Measurements from ENCODE around the gene DIAPH3.
A peak's percentile ranks its signal among the peaks of the same experiment; 100 is the strongest.

DIAPH3 gene

GRCh38 chr13:60114499-60115028, 49.2 kb downstream of the DIAPH3 start:
- no peak for TF ChIP-seq CTCF (IDR thresholded peaks at IDR 0.05)
- no peak for TF ChIP-seq ZFX (IDR thresholded peaks at IDR 0.05; ENCODE audit: borderline replicate concordance)
- H3K27ac ChIP-seq = no peak overlapping the region

- no peak overlapping the region for H3K27ac ChIP-seq
- TF ChIP-seq ZFX (IDR thresholded peaks at IDR 0.05; ENCODE audit: borderline replicate concordance) (no peak), CTCF (IDR thresholded peaks at IDR 0.05) (no peak)
These were observed 51.0 kb downstream of the DIAPH3 start for GRCh38 chr13:60112771-60113170.

GRCh38 chr13:60111691-60112090, 52.0 kb downstream of the DIAPH3 start:
- no peak overlapping the region for H3K27ac ChIP-seq
- no peak for TF ChIP-seq ZFX (IDR thresholded peaks at IDR 0.05; ENCODE audit: borderline replicate concordance)
- TF ChIP-seq CTCF (IDR thresholded peaks at IDR 0.05) = no peak

GRCh38 chr13:60109285-60109684, 54.4 kb downstream of the DIAPH3 start:
- no peak overlapping the region for H3K27ac ChIP-seq
- TF ChIP-seq ZFX (IDR thresholded peaks at IDR 0.05; ENCODE audit: borderline replicate concordance) = no peak

GRCh38 chr13:60108589-60108988, 55.1 kb downstream of the DIAPH3 start:
- no peak for TF ChIP-seq CTCF (IDR thresholded peaks at IDR 0.05)
- TF ChIP-seq ZFX (IDR thresholded peaks at IDR 0.05; ENCODE audit: borderline replicate concordance) = no peak
- H3K27ac ChIP-seq = no peak overlapping the region

GRCh38 chr13:60099631-60100420, 63.9 kb downstream of the DIAPH3 start:
- H3K27ac ChIP-seq = no peak overlapping the region
- TF ChIP-seq CTCF (IDR thresholded peaks at IDR 0.05) (no peak), ZFX (IDR thresholded peaks at IDR 0.05; ENCODE audit: borderline replicate concordance) (no peak)

GRCh38 chr13:60095300-60095699, 68.4 kb downstream of the DIAPH3 start:
- H3K27ac ChIP-seq = peak overlapping the region; percentile 86
- TF ChIP-seq ZFX (IDR thresholded peaks at IDR 0.05; ENCODE audit: borderline replicate concordance) = no peak
- no peak for TF ChIP-seq CTCF (IDR thresholded peaks at IDR 0.05)

Data from 22Rv1 (cell line).